Activated CD8-positive, alpha-beta T cell treated with anti-CD3 and anti-CD28 coated beads for 36 hours (primary cell): Measurements from ENCODE around the gene SUSD2. TPM values are rescaled to one million over a fixed set of nuclear protein-coding genes. Genes with fewer than 3 reads are reported as not detected.

ENCODE experiments used
- ATAC-seq: fragments of 200-7000 bp; cut with Tn5 transposase; one replicate; pipeline ENCODE4 v1.10.0; 2021; ENCODE audit warnings: mild to moderate bottlenecking, moderate library complexity
- CTCF ChIA-PET: fragments of 350-600 bp; sonication (Branson Sonifier 250); formaldehyde crosslinking; loops from one replicate; lab custom pipeline; 2021; ENCODE audit warnings: antibody characterized with exemption; lab: Charles Lee
- POLR2A ChIA-PET: fragments of 350-600 bp; sonication (Branson Sonifier 250); formaldehyde crosslinking; loops from one replicate; lab custom pipeline; 2021; ENCODE audit warnings: antibody characterized with exemption; lab: Charles Lee
- DNase-seq: peaks from one replicate; pipeline ENCODE4 v3.0.0-alpha.2; 2020
- H3K27ac Mint-ChIP-seq: one replicate; pipeline ENCODE4 v1.8.0; 2021; ENCODE audit warnings: mild to moderate bottlenecking, mixed read lengths
- H3K27me3 Mint-ChIP-seq: one replicate; pipeline ENCODE4 v1.8.0; 2021; ENCODE audit warnings: mixed read lengths
- H3K36me3 Mint-ChIP-seq: one replicate; pipeline ENCODE4 v1.8.0; 2021; ENCODE audit warnings: low read depth, mixed read lengths
- H3K4me1 Mint-ChIP-seq: one replicate; pipeline ENCODE4 v1.8.0; 2021; ENCODE audit warnings: low read depth, mixed read lengths
- H3K4me3 Mint-ChIP-seq: one replicate; pipeline ENCODE4 v1.8.0; 2021; ENCODE audit warnings: mild to moderate bottlenecking, moderate library complexity, mixed read lengths
- H3K9me3 Mint-ChIP-seq: one replicate; pipeline ENCODE4 v1.8.0; 2021; ENCODE audit warnings: mixed read lengths
- intact Hi-C: fragments of 100-400 bp; cut with micrococcal nuclease; formaldehyde crosslinking; loops from one replicate; pipeline ENCODE4 v1.10.0; 2022
- total RNA-seq, 2 experiments: library from RNA; stranded (reverse); gene quantifications; one replicate each; pipeline ENCODE4 v1.2.3, GENCODE V29; 2021
- TF ChIP-seq, protein P1 (sequence below): fragments of 200-600 bp; IDR thresholded peaks from one replicate; pipeline ENCODE4 v1.8.0; 2022; ENCODE audit warnings: antibody characterized with exemption, mild to moderate bottlenecking

SUSD2 gene
- total RNA-seq, 2 experiments from 2014 or later, result 0.65 to 0.95 TPM

DNA sequence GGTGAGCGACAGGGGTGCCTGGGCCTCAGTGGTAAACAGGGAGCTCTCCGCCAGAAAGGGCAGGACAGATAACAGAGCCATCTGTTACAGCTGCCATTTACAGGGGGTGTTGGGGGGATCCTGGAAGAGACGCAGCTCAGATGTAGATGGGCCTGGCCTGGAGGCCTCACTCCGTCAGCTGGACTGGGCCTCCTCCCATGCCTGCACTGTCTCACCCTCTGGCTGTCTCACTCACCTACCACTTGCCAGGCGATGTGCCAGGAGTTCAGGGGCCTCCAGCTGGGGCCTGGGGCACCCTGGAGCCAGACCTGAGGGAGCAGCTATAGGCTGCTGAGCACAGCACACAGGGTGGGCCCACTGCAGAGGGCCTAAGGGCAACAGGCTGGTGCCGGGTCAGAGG is 16.3 kb upstream of the SUSD2 start:
- intact Hi-C loops, result no loop called here
- no peaks in the 10 kb centered on the region for H3K9me3 Mint-ChIP-seq
- H3K27me3 Mint-ChIP-seq, result no peaks in the 10 kb centered on the region
- DNase-seq, result no peak
- POLR2A ChIA-PET, result interaction anchor here (1.3 to 1.8 kb wide), 2 partner anchors 9 to 15 kb away, joined by 4 to 5 read pairs; no protein-coding TSS in a partner anchor
- TF ChIP-seq, protein P1, sequence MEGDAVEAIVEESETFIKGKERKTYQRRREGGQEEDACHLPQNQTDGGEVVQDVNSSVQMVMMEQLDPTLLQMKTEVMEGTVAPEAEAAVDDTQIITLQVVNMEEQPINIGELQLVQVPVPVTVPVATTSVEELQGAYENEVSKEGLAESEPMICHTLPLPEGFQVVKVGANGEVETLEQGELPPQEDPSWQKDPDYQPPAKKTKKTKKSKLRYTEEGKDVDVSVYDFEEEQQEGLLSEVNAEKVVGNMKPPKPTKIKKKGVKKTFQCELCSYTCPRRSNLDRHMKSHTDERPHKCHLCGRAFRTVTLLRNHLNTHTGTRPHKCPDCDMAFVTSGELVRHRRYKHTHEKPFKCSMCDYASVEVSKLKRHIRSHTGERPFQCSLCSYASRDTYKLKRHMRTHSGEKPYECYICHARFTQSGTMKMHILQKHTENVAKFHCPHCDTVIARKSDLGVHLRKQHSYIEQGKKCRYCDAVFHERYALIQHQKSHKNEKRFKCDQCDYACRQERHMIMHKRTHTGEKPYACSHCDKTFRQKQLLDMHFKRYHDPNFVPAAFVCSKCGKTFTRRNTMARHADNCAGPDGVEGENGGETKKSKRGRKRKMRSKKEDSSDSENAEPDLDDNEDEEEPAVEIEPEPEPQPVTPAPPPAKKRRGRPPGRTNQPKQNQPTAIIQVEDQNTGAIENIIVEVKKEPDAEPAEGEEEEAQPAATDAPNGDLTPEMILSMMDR, result no peak
- H3K4me3 Mint-ChIP-seq, result no peak overlapping the region
- peaks cover 54% of the 10 kb centered on the region for H3K4me1 Mint-ChIP-seq
- no peak for ATAC-seq
- H3K36me3 Mint-ChIP-seq, result peaks cover 10% of the 10 kb centered on the region
- CTCF ChIA-PET, result interaction anchor here (1.3 to 3.5 kb wide), 4 partner anchors 8 to 16 kb away, joined by 3 to 11 read pairs (median 6); partner anchors contain the start of gene SUSD2
- no peak overlapping the region for H3K27ac Mint-ChIP-seq

DNA sequence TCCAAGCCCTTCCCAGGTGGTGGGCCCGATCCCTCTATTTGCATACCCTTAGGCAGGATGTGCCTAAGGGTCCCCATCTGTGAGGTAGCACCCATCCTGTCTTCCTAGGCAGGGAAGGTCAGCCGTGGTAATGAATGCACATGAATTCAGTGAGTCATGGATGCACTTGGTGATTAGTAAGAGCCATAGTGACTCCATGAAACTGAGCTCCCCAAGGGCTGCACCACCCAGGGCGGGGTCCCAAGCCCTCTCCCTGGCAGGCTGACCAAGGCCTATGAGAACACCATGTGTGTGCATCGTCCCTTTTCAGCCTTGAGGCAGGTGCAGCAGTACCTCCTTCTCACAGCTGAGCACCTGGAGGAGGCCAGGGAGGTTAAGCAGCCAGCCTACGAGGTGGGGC is 15.6 kb upstream of the SUSD2 start:
- no peak for ATAC-seq
- intact Hi-C loops, result no loop called here
- POLR2A ChIA-PET, result interaction anchor here (0.8 to 1.8 kb wide), 3 partner anchors 8 to 63 kb away, joined by 3 to 5 read pairs (median 4); no protein-coding TSS in a partner anchor
- no peak overlapping the region for H3K27ac Mint-ChIP-seq
- H3K27me3 Mint-ChIP-seq, result no peaks in the 10 kb centered on the region
- H3K4me3 Mint-ChIP-seq, result no peak overlapping the region
- peaks cover 48% of the 10 kb centered on the region for H3K4me1 Mint-ChIP-seq
- peaks cover 8% of the 10 kb centered on the region for H3K36me3 Mint-ChIP-seq
- CTCF ChIA-PET, result interaction anchor here (1.1 to 3.5 kb wide), 4 partner anchors 8 to 15 kb away, joined by 3 to 11 read pairs (median 6); partner anchors contain the start of gene SUSD2
- no peak for DNase-seq
- TF ChIP-seq, protein P1, result no peak
- H3K9me3 Mint-ChIP-seq, result no peaks in the 10 kb centered on the region

DNA sequence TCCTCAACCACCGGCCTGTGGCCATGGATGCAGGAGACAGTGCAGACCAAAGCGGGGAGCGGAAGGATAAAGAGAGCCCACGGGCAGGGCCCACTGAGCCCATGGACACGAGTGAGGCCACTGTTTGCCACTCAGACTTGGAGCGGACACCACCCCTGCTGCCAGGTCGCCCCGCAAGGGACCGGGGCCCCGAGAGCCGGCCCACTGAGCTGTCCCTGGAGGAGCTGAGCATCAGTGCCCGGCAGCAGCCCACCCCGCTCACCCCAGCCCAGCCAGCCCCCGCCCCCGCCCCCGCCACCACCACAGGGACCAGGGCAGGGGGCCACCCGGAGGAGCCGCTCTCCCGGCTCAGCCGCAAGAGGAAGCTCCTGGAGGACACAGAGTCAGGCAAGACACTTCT is 14.5 kb upstream of the SUSD2 start:
- CTCF ChIA-PET, result interaction anchor here (1.5 to 3.5 kb wide), 2 partner anchors 9 to 10 kb away, joined by 7 to 11 read pairs; no protein-coding TSS in a partner anchor

DNA sequence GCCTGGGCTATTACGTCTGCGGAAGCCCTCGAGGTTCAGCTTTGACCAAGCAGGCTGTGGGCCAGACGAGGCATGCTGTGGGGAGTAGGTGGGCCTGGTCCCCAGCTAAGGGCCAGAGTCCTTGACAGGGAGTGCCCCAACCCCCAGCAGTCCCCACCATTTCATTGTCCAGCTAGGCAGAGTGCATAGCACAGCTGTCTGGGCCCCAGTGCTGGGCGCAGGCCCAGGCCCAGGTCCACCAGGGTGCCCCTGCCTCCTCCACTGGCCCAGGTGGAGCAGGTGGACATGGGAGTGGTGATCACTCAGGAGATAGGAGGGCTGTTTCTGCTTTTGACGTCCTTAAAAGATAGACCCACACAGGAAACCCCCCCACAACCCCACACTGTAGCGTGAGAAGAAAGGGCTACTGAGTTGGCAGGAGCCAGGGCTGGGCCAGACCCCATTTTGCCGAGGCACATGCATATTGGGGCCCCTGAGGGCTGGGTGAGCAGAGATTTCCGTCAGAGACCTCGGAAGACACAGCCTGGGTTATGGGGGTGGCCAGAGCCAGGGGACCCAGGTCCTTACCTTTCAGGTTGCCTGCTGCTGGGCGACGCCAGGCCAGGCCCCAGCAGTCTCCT is 11.7 kb upstream of the SUSD2 start:
- H3K27ac Mint-ChIP-seq, result peak overlapping the region; percentile 86
- DNase-seq (peak; percentile 59), ATAC-seq (peak; percentile 59)
- ChIA-PET CTCF (interaction anchor here (2.6 kb wide), 1 partner anchor 12 kb away, joined by 11 read pairs; no protein-coding TSS in a partner anchor), POLR2A (no interaction called here)
- intact Hi-C loops, result no loop called here
- peaks cover 26% of the 10 kb centered on the region for H3K4me1 Mint-ChIP-seq
- peaks cover 17% of the 10 kb centered on the region for H3K36me3 Mint-ChIP-seq
- H3K4me3 Mint-ChIP-seq, result no peak overlapping the region
- H3K9me3 Mint-ChIP-seq, result no peaks in the 10 kb centered on the region
- no peaks in the 10 kb centered on the region for H3K27me3 Mint-ChIP-seq
- TF ChIP-seq, protein P1, result no peak

More for the DNA sequence above, 14.5 kb upstream of the SUSD2 start:
- H3K4me1 Mint-ChIP-seq, result peaks cover 38% of the 10 kb centered on the region
- POLR2A ChIA-PET, result interaction anchor here (1.5 kb wide), 1 partner anchor 9 kb away, joined by 4 read pairs; no protein-coding TSS in a partner anchor
- no peak overlapping the region for H3K27ac Mint-ChIP-seq
- no peaks in the 10 kb centered on the region for H3K9me3 Mint-ChIP-seq
- H3K27me3 Mint-ChIP-seq, result no peaks in the 10 kb centered on the region
- ATAC-seq, result no peak
- no peak for DNase-seq
- TF ChIP-seq, protein P1, result no peak
- peaks cover 12% of the 10 kb centered on the region for H3K36me3 Mint-ChIP-seq
- no peak overlapping the region for H3K4me3 Mint-ChIP-seq
- intact Hi-C loops, result no loop called here

DNA sequence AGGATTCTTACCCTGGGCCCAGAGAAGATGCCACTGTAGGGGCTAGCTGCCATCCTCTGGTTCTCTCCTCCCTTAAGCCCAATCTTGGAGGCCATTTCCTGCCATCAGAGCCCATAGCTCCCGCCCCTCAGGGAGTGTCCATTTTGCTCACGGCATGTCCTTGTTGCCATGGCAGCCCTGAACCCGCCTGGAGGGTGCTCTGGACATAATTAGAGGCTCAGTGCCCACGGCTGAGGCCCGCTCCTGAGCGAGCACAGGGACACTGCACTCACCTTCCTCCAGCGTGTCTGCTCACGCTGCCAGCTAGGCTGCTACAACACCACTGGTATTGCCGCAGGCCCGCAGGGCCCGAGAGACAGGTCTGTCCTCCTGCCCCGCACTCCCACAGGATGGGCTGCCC is 11.1 kb upstream of the SUSD2 start:
- no peaks in the 10 kb centered on the region for H3K9me3 Mint-ChIP-seq
- peaks cover 17% of the 10 kb centered on the region for H3K36me3 Mint-ChIP-seq
- H3K4me3 Mint-ChIP-seq, result no peak overlapping the region
- ATAC-seq, result no peak
- DNase-seq, result no peak
- H3K27ac Mint-ChIP-seq, result peak overlapping the region; percentile 86
- H3K4me1 Mint-ChIP-seq, result peaks cover 26% of the 10 kb centered on the region
- intact Hi-C loops, result no loop called here
- no peaks in the 10 kb centered on the region for H3K27me3 Mint-ChIP-seq
- TF ChIP-seq, protein P1, result no peak
- ChIA-PET CTCF (interaction anchor here (2.6 kb wide), 1 partner anchor 13 kb away, joined by 11 read pairs; no protein-coding TSS in a partner anchor), POLR2A (no interaction called here)
